ENCODE results near the gene LRGUK. TPM values are rescaled to one million over a fixed set of nuclear protein-coding genes. Genes with fewer than 3 reads are reported as not detected.

LRGUK gene
- total and polyA plus RNA-seq, 2 experiments from 2014 or later, result 2.4 to 7.1 TPM

DNA sequence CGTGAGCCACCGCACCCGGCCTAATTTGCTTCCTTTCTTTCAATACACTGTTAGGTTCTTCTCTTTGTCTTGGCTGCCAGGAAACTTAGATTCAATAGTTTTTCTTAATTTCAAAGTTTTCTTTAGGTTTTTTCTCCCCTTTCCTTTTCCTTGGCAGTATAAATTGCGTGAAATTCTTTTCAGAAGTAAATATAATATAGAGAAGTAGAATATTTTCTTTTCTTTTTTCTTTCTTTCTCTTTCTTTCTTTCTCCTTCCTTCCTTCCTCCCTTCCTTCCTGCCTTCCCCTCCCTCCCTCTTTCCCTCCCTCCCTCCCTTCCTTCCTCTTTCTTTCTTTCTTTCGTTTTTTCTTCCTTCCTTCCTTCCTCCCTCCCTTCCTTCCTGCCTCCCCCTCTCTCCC, 1.7 kb downstream of the LRGUK start:
- H3K9me2 ChIP-seq (ENCODE audit: insufficient read depth), result no peaks in the 10 kb centered on the region
- H3K27ac Mint-ChIP-seq, result no peak overlapping the region
- H3K9me3 Mint-ChIP-seq, result peaks cover 7% of the 10 kb centered on the region; the same call in 2 of the 3 replicates
- no peak overlapping the region for H2AFZ ChIP-seq
- DNase-seq (ENCODE audit: low spot score), result no peak
- no peak for ATAC-seq
- H3K4me3 Mint-ChIP-seq, result no peak overlapping the region
- TF ChIP-seq EZH2phosphoT487 (IDR thresholded peaks at IDR 0.05; ENCODE audit: unreplicated experiment) (no peak), ZNF114 (CRISPR knock-in tag; IDR thresholded peaks at IDR 0.05) (no peak), CREB1 (CRISPR knock-in tag; IDR thresholded peaks at IDR 0.05; ENCODE audit: low read depth) (no peak), STAT1 (IDR thresholded peaks at IDR 0.05; ENCODE audit: unreplicated experiment) (no peak), ZNF331 (CRISPR knock-in tag; IDR thresholded peaks at IDR 0.05; ENCODE audit: low read depth) (no peak), JUNB (IDR thresholded peaks at IDR 0.05; ENCODE audit: unreplicated experiment) (no peak), POLR2AphosphoS5 (IDR thresholded peaks at IDR 0.05; ENCODE audit: low read depth) (no peak), EZH2 (IDR thresholded peaks at IDR 0.05; ENCODE audit: low read depth, unreplicated experiment) (no peak)
- TF ChIP-seq, protein P1, sequence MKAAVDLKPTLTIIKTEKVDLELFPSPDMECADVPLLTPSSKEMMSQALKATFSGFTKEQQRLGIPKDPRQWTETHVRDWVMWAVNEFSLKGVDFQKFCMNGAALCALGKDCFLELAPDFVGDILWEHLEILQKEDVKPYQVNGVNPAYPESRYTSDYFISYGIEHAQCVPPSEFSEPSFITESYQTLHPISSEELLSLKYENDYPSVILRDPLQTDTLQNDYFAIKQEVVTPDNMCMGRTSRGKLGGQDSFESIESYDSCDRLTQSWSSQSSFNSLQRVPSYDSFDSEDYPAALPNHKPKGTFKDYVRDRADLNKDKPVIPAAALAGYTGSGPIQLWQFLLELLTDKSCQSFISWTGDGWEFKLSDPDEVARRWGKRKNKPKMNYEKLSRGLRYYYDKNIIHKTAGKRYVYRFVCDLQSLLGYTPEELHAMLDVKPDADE (IDR thresholded peaks at IDR 0.05), result no peak
- TF ChIP-seq, protein P2, sequence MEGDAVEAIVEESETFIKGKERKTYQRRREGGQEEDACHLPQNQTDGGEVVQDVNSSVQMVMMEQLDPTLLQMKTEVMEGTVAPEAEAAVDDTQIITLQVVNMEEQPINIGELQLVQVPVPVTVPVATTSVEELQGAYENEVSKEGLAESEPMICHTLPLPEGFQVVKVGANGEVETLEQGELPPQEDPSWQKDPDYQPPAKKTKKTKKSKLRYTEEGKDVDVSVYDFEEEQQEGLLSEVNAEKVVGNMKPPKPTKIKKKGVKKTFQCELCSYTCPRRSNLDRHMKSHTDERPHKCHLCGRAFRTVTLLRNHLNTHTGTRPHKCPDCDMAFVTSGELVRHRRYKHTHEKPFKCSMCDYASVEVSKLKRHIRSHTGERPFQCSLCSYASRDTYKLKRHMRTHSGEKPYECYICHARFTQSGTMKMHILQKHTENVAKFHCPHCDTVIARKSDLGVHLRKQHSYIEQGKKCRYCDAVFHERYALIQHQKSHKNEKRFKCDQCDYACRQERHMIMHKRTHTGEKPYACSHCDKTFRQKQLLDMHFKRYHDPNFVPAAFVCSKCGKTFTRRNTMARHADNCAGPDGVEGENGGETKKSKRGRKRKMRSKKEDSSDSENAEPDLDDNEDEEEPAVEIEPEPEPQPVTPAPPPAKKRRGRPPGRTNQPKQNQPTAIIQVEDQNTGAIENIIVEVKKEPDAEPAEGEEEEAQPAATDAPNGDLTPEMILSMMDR (conservative IDR thresholded peaks at IDR 0.05; ENCODE audit: low read depth in 2 of 2), result no peak
- H3K36me3 Mint-ChIP-seq (ENCODE audit: low read depth), result peaks cover 16% of the 10 kb centered on the region
- H3K27me3 ChIP-seq (ENCODE audit: insufficient read depth), result no peaks in the 10 kb centered on the region
- no peaks in the 10 kb centered on the region for H3K36me3 ChIP-seq (ENCODE audit: insufficient read depth)
- H3K27ac ChIP-seq (ENCODE audit: low read depth), result peak overlapping the region; percentile 73; the same call in 1 of the 2 replicates
- peaks cover 43% of the 10 kb centered on the region for H3K4me1 Mint-ChIP-seq
- H3K4me1 ChIP-seq (ENCODE audit: insufficient read depth), result peaks cover 45% of the 10 kb centered on the region
- peaks cover 12% of the 10 kb centered on the region; the same call in 1 of the 2 replicates for H3K79me2 ChIP-seq (replicated peaks; ENCODE audit: insufficient read depth)
- no peak overlapping the region for H3K4me2 ChIP-seq
- H3K4me3 ChIP-seq, result no peak overlapping the region
- H3F3A ChIP-seq (replicated peaks; ENCODE audit: low read depth), result no peaks in the 10 kb centered on the region
- peaks cover 10% of the 10 kb centered on the region for H3K27me3 Mint-ChIP-seq (ENCODE audit: insufficient read depth, low read depth, poor library complexity)
- no peaks in the 10 kb centered on the region for H4K20me1 ChIP-seq (replicated peaks; ENCODE audit: insufficient read depth)

DNA sequence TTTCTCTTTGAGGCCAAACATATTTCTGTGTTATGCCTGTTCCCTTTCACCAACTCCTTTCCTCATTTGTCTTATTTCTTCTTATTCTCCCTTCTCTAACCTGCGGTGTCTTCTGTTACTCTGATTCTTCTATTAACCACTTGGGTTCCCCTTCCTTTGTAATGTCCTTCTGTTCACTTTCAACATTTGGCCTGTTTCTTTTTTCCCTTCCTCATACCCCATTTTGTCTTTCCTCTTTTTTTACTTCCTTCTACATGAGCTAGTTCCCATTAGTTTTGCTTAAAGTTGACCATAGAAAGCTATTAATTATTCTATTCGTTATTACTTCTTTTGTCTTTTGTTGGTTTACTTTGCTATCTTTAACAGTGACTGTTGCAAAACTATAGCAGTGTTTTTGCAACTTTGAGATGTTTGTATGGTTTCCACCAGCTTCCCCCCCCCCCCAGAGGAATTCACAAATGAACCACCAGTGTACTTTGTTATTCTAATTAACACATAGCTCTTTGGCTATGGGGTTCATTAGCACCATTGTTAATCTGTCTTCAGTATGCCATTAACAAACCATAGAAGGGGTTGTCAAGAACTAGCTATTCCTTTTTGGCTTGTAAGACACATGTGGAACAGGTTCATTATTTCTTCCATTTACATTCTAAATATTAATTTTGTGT, 2.9 kb downstream of the LRGUK start:
- Histone ChIP-seq H2AFZ (no peak overlapping the region), H3K36me3 (ENCODE audit: insufficient read depth) (no peaks in the 10 kb centered on the region), H3K9me2 (ENCODE audit: insufficient read depth) (no peaks in the 10 kb centered on the region), H3K4me1 (ENCODE audit: insufficient read depth) (peaks cover 55% of the 10 kb centered on the region), H3K79me2 (replicated peaks; ENCODE audit: insufficient read depth) (peaks cover 12% of the 10 kb centered on the region; the same call in 1 of the 2 replicates), H3K27me3 (ENCODE audit: insufficient read depth) (no peaks in the 10 kb centered on the region), H3K27ac (ENCODE audit: low read depth) (peak overlapping the region; percentile 95), H4K20me1 (replicated peaks; ENCODE audit: insufficient read depth) (no peaks in the 10 kb centered on the region), H3K4me3 (peak overlapping the region; percentile 8), H3K4me2 (peak overlapping the region; percentile 61), H3F3A (replicated peaks; ENCODE audit: low read depth) (no peaks in the 10 kb centered on the region)
- Mint-ChIP-seq H3K4me1 (peaks cover 49% of the 10 kb centered on the region), H3K4me3 (peak overlapping the region; percentile 52), H3K27ac (peak overlapping the region; percentile 97), H3K36me3 (ENCODE audit: low read depth) (peaks cover 23% of the 10 kb centered on the region), H3K27me3 (ENCODE audit: insufficient read depth, low read depth, poor library complexity) (peaks cover 10% of the 10 kb centered on the region), H3K9me3 (peaks cover 7% of the 10 kb centered on the region; the same call in 2 of the 3 replicates)
- peak; percentile 64 for ATAC-seq
- peak; percentile 83 for DNase-seq (ENCODE audit: low spot score)
- TF ChIP-seq, protein P3, sequence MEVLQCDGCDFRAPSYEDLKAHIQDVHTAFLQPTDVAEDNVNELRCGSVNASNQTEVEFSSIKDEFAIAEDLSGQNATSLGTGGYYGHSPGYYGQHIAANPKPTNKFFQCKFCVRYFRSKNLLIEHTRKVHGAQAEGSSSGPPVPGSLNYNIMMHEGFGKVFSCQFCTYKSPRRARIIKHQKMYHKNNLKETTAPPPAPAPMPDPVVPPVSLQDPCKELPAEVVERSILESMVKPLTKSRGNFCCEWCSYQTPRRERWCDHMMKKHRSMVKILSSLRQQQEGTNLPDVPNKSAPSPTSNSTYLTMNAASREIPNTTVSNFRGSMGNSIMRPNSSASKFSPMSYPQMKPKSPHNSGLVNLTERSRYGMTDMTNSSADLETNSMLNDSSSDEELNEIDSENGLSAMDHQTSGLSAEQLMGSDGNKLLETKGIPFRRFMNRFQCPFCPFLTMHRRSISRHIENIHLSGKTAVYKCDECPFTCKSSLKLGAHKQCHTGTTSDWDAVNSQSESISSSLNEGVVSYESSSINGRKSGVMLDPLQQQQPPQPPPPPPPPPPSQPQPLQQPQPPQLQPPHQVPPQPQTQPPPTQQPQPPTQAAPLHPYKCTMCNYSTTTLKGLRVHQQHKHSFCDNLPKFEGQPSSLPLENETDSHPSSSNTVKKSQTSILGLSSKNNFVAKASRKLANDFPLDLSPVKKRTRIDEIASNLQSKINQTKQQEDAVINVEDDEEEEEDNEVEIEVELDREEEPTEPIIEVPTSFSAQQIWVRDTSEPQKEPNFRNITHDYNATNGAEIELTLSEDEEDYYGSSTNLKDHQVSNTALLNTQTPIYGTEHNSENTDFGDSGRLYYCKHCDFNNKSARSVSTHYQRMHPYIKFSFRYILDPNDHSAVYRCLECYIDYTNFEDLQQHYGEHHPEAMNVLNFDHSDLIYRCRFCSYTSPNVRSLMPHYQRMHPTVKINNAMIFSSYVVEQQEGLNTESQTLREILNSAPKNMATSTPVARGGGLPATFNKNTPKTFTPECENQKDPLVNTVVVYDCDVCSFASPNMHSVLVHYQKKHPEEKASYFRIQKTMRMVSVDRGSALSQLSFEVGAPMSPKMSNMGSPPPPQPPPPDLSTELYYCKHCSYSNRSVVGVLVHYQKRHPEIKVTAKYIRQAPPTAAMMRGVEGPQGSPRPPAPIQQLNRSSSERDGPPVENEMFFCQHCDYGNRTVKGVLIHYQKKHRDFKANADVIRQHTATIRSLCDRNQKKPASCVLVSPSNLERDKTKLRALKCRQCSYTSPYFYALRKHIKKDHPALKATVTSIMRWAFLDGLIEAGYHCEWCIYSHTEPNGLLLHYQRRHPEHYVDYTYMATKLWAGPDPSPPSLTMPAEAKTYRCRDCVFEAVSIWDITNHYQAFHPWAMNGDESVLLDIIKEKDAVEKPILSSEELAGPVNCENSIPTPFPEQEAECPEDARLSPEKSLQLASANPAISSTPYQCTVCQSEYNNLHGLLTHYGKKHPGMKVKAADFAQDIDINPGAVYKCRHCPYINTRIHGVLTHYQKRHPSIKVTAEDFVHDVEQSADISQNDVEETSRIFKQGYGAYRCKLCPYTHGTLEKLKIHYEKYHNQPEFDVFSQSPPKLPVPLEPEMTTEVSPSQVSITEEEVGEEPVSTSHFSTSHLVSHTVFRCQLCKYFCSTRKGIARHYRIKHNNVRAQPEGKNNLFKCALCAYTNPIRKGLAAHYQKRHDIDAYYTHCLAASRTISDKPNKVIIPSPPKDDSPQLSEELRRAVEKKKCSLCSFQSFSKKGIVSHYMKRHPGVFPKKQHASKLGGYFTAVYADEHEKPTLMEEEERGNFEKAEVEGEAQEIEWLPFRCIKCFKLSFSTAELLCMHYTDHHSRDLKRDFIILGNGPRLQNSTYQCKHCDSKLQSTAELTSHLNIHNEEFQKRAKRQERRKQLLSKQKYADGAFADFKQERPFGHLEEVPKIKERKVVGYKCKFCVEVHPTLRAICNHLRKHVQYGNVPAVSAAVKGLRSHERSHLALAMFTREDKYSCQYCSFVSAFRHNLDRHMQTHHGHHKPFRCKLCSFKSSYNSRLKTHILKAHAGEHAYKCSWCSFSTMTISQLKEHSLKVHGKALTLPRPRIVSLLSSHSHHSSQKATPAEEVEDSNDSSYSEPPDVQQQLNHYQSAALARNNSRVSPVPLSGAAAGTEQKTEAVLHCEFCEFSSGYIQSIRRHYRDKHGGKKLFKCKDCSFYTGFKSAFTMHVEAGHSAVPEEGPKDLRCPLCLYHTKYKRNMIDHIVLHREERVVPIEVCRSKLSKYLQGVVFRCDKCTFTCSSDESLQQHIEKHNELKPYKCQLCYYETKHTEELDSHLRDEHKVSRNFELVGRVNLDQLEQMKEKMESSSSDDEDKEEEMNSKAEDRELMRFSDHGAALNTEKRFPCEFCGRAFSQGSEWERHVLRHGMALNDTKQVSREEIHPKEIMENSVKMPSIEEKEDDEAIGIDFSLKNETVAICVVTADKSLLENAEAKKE (CRISPR knock-in tag; IDR thresholded peaks at IDR 0.05), result peak; percentile 62; the same call in 1 of the 2 replicates
